ENCODE measurements around the gene HOXB5.

GRCh38 chr17:48600244-48601098 lies 6.9 kb upstream of the HOXB5 start:
- no peak for TF ChIP-seq POLR2AphosphoS5 (IDR thresholded peaks at IDR 0.05; ENCODE audit: low read depth, low read length)
- no peak for TF ChIP-seq EZH2 (IDR thresholded peaks at IDR 0.05)

Data from HCT116 (cell line).